ENCODE data around the gene INPP5D.

DNA sequence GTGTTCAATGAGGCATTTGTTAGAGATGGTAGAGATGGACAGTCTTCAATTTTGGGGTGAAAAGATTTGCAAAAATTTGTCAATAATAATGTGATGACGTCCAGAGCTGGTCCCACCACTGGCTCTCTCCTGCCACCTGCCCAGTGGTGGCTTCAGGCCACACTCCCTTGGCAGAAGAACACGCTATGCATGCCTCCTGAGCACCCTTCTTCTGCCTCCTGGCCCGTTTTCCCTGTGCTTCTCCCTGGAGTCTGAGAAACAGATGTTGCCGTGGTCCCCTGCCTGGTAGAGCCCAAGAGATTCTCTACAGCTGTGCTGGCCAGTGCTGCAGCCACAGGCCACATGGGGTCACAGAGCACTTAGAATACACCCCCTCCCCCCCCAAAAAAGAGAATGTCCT lies 33.6 kb downstream of the INPP5D start:
- no peak for TF ChIP-seq CBFB (CRISPR knock-in tag; IDR thresholded peaks at IDR 0.05; ENCODE audit: low read depth)
- no peak for TF ChIP-seq ZNF512 (CRISPR knock-in tag; IDR thresholded peaks at IDR 0.05; ENCODE audit: borderline replicate concordance)
- no peak for TF ChIP-seq AR (CRISPR knock-in tag; IDR thresholded peaks at IDR 0.05)
- TF ChIP-seq ZNF138 (CRISPR knock-in tag; conservative IDR thresholded peaks at IDR 0.05): no peak
- no peak for TF ChIP-seq KAT7 (CRISPR knock-in tag; IDR thresholded peaks at IDR 0.05; ENCODE audit: borderline replicate concordance)
- TF ChIP-seq ZNF423 (CRISPR knock-in tag; IDR thresholded peaks at IDR 0.05): no peak
- TF ChIP-seq, protein P1, sequence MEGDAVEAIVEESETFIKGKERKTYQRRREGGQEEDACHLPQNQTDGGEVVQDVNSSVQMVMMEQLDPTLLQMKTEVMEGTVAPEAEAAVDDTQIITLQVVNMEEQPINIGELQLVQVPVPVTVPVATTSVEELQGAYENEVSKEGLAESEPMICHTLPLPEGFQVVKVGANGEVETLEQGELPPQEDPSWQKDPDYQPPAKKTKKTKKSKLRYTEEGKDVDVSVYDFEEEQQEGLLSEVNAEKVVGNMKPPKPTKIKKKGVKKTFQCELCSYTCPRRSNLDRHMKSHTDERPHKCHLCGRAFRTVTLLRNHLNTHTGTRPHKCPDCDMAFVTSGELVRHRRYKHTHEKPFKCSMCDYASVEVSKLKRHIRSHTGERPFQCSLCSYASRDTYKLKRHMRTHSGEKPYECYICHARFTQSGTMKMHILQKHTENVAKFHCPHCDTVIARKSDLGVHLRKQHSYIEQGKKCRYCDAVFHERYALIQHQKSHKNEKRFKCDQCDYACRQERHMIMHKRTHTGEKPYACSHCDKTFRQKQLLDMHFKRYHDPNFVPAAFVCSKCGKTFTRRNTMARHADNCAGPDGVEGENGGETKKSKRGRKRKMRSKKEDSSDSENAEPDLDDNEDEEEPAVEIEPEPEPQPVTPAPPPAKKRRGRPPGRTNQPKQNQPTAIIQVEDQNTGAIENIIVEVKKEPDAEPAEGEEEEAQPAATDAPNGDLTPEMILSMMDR (IDR thresholded peaks at IDR 0.05): no peak
- TF ChIP-seq, protein P2, sequence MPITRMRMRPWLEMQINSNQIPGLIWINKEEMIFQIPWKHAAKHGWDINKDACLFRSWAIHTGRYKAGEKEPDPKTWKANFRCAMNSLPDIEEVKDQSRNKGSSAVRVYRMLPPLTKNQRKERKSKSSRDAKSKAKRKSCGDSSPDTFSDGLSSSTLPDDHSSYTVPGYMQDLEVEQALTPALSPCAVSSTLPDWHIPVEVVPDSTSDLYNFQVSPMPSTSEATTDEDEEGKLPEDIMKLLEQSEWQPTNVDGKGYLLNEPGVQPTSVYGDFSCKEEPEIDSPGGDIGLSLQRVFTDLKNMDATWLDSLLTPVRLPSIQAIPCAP (CRISPR knock-in tag; IDR thresholded peaks at IDR 0.05): no peak
- no peak for TF ChIP-seq TEAD1 (CRISPR knock-in tag; IDR thresholded peaks at IDR 0.05)
- no peak for TF ChIP-seq ZNF121 (CRISPR knock-in tag; IDR thresholded peaks at IDR 0.05)
- no peak for TF ChIP-seq ATF1 (CRISPR knock-in tag; IDR thresholded peaks at IDR 0.05)

All from WTC11 (cell line).